Prostate gland (tissue), 2 donors: ENCODE results near the gene NIPSNAP2.

Experiments used
- POLR2AphosphoS5 ChIP-seq: sonication (generic); formaldehyde crosslinking; IDR thresholded peaks from one replicate; pipeline ENCODE4 v1.6.1; 2017; ENCODE audit warnings: antibody characterized with exemption
- TF ChIP-seq, protein P1 (sequence below), 4 experiments: fragments of 200-600 bp in 2 of 4; fragments of 450-650 bp in 2 of 4; sonication (generic) in 2 of 4; IDR thresholded peaks; 1 replicate in 3 of 4; 2 replicates in 1 of 4; pipeline ENCODE4 v1.5.1; 2016 to 2019; ENCODE audit warnings: antibody characterized with exemption in 4 of 4, mild to moderate bottlenecking in 2 of 4, moderate library complexity in 2 of 4

DNA sequence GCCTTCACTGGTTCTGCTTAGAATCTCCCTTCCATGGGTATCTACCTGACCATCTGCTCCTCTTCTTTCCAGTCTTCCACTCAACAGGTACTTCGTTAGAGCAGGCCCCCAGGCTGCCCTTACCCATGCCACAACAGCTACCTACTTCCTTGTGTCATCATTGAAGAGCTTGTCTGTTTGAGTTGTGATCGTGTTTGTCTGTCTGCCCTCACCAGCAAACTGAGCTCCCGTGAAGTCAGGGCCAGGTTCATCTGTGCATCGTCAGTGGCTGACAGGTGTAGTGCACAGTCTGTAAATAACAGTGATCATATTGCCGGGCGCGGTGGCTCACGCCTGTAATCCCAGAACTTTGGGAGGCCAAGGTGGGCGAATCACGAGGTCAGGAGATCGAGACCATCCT, 5.0 kb downstream of the NIPSNAP2 start:
- no peak for TF ChIP-seq POLR2AphosphoS5
- TF ChIP-seq, protein P1, sequence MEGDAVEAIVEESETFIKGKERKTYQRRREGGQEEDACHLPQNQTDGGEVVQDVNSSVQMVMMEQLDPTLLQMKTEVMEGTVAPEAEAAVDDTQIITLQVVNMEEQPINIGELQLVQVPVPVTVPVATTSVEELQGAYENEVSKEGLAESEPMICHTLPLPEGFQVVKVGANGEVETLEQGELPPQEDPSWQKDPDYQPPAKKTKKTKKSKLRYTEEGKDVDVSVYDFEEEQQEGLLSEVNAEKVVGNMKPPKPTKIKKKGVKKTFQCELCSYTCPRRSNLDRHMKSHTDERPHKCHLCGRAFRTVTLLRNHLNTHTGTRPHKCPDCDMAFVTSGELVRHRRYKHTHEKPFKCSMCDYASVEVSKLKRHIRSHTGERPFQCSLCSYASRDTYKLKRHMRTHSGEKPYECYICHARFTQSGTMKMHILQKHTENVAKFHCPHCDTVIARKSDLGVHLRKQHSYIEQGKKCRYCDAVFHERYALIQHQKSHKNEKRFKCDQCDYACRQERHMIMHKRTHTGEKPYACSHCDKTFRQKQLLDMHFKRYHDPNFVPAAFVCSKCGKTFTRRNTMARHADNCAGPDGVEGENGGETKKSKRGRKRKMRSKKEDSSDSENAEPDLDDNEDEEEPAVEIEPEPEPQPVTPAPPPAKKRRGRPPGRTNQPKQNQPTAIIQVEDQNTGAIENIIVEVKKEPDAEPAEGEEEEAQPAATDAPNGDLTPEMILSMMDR (IDR thresholded peaks at IDR 0.05) = no peak
